ENCODE measurements around the gene SELENOV.

Gene SELENOV

GRCh38 chr19:39558624-39559117, 43.7 kb downstream of the SELENOV start:
- DNase-seq, result no peak

- no peak for DNase-seq
These were observed 48.5 kb downstream of the SELENOV start for GRCh38 chr19:39563408-39563807.

GRCh38 chr19:39566064-39566463, 51.1 kb downstream of the SELENOV start:
- DNase-seq, result no peak

- no peak for DNase-seq
These were observed 53.7 kb downstream of the SELENOV start for GRCh38 chr19:39568604-39569003.

All from central memory CD4-positive, alpha-beta T cell (primary cell).